ENCODE data around the gene HAUS5. TPM values are rescaled to one million over a fixed set of nuclear protein-coding genes. Genes with fewer than 3 reads are reported as not detected.
"Not testable (repeated sequence)": the region's sequence is repeated elsewhere in the genome, so short reads cannot be mapped to it uniquely, and the experiment has no call there.

The HAUS5 gene
- total RNA-seq, 1 donor from 2014 or later, result 34.1 TPM

DNA sequence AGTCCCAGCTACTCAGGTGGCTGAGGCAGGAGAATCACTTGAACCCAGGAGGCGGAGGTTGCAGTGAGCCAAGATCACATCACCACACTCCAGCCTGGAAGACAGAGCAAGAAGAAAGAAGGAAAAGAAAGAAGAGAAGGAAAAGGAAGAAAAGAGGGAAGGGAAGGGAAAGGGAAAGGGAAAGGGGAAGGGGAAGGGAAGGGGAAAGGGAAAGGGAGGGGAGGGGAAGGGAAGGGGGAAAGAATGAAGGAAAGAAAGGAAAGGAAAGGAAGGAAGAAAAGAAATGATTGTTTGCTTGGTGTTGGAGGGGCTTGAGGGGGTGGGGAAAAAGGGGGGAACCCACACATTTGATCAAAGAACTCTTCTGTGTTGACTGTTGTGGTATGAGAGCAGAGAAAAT, 16.6 kb upstream of the HAUS5 start:
- no peak overlapping the region for H3K4me3 Mint-ChIP-seq (ENCODE audit: low read depth)
- peaks cover 3% of the 10 kb centered on the region for H3K9me3 Mint-ChIP-seq (ENCODE audit: low read depth)
- peaks cover 25% of the 10 kb centered on the region for H3K27me3 Mint-ChIP-seq
- peaks cover 6% of the 10 kb centered on the region for H3K4me1 Mint-ChIP-seq (ENCODE audit: low read depth)
- TF ChIP-seq, protein P1, sequence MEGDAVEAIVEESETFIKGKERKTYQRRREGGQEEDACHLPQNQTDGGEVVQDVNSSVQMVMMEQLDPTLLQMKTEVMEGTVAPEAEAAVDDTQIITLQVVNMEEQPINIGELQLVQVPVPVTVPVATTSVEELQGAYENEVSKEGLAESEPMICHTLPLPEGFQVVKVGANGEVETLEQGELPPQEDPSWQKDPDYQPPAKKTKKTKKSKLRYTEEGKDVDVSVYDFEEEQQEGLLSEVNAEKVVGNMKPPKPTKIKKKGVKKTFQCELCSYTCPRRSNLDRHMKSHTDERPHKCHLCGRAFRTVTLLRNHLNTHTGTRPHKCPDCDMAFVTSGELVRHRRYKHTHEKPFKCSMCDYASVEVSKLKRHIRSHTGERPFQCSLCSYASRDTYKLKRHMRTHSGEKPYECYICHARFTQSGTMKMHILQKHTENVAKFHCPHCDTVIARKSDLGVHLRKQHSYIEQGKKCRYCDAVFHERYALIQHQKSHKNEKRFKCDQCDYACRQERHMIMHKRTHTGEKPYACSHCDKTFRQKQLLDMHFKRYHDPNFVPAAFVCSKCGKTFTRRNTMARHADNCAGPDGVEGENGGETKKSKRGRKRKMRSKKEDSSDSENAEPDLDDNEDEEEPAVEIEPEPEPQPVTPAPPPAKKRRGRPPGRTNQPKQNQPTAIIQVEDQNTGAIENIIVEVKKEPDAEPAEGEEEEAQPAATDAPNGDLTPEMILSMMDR (IDR thresholded peaks at IDR 0.05; ENCODE audit: unreplicated experiment), result no peak
- H3K27ac Mint-ChIP-seq, result no peak overlapping the region
- no peak for DNase-seq (ENCODE audit: low spot score, unreplicated experiment)
- H3K36me3 Mint-ChIP-seq (ENCODE audit: insufficient read depth), result no peaks in the 10 kb centered on the region

DNA sequence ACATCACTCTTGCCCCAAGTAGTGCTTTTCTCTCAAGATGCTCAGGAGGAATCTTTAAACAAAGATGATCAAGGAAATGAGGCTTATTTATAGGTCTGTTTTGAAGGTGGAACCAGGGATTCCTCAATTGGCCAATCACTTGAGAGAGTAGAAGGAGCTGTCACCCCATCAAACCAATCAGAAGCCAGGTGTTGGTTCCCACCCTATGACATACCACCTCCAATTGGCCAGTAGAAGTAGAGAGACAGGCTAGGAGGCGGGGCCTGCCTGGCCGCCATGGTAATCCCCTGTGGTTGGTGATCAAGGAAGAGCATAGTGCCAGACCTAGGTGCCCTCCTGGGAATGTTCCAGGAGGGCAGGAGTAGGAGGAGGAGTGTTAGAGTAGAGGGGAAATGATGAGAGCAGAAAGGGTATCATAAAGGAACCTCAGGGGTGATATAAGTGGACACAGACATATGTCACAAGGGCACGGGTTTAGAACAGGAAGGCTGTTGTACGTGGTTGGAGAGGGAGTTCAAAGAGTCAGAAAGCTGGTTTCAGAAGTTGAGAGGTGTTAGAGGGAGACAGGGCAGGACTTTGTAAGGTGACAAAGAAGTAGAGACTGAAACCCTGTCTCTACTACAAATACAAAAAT, 16.1 kb upstream of the HAUS5 start:
- Mint-ChIP-seq H3K27me3 (peaks cover 30% of the 10 kb centered on the region), H3K36me3 (ENCODE audit: insufficient read depth) (no peaks in the 10 kb centered on the region), H3K27ac (no peak overlapping the region), H3K9me3 (ENCODE audit: low read depth) (peaks cover 3% of the 10 kb centered on the region), H3K4me1 (ENCODE audit: low read depth) (peaks cover 6% of the 10 kb centered on the region), H3K4me3 (ENCODE audit: low read depth) (no peak overlapping the region)
- no peak for DNase-seq (ENCODE audit: low spot score, unreplicated experiment)
- TF ChIP-seq, protein P1 (IDR thresholded peaks at IDR 0.05; ENCODE audit: unreplicated experiment), result no peak

DNA sequence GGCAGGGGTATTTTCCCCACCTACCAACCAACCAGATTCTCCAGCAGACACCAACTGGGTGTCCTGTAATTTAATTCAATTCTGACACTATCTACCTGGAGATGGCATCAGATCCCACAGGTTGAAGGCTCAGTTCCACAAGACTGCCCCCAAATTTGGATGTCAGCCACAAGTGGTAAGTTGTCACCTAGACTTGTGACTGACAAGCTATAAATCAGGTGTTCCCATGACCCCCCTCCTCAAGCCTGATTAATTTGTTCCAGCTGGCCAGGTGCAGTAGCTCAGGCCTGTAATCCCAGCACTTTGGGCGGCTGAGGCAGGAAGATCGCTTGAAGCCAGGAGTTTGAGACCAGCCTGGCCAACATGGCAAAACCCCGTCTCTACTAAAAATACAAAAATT, 10.6 kb upstream of the HAUS5 start:
- H3K36me3 Mint-ChIP-seq (ENCODE audit: insufficient read depth), result no peaks in the 10 kb centered on the region
- peaks cover 25% of the 10 kb centered on the region for H3K27me3 Mint-ChIP-seq

DNA sequence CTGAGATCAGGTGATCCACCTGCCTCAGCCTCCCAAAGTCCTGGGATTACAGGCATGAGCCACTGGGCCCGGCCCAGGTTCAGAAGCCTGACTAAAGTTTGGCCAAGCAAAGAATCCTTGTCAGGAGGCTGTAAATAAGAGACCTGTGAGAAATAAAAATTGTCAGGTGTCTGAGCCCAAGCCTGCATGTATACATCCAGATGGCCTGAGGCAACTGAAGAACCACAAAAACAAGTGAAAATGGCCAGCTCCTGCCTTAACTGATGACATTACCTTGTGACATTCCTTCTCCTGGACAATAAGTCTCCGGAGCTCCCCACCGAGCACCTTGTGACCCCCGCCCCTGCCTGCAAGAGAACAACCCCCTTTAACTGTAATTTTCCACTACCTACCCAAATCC, 8.1 kb upstream of the HAUS5 start:
- DNase-seq (ENCODE audit: low spot score, unreplicated experiment); H3K9me3 Mint-ChIP-seq (ENCODE audit: low read depth); H3K4me1 Mint-ChIP-seq (ENCODE audit: low read depth); H3K36me3 Mint-ChIP-seq (ENCODE audit: insufficient read depth); H3K4me3 Mint-ChIP-seq (ENCODE audit: low read depth): not testable (repeated sequence)
- peak overlapping the region; percentile 93 for H3K27ac Mint-ChIP-seq
- peaks cover 27% of the 10 kb centered on the region for H3K27me3 Mint-ChIP-seq

More for the DNA sequence above, 10.6 kb upstream of the HAUS5 start:
- no peaks in the 10 kb centered on the region for H3K9me3 Mint-ChIP-seq (ENCODE audit: low read depth)
- TF ChIP-seq, protein P1 (IDR thresholded peaks at IDR 0.05; ENCODE audit: unreplicated experiment), result no peak
- DNase-seq (ENCODE audit: low spot score, unreplicated experiment), result no peak
- H3K4me3 Mint-ChIP-seq (ENCODE audit: low read depth), result no peak overlapping the region
- H3K4me1 Mint-ChIP-seq (ENCODE audit: low read depth), result peaks cover 9% of the 10 kb centered on the region
- H3K27ac Mint-ChIP-seq, result no peak overlapping the region

DNA sequence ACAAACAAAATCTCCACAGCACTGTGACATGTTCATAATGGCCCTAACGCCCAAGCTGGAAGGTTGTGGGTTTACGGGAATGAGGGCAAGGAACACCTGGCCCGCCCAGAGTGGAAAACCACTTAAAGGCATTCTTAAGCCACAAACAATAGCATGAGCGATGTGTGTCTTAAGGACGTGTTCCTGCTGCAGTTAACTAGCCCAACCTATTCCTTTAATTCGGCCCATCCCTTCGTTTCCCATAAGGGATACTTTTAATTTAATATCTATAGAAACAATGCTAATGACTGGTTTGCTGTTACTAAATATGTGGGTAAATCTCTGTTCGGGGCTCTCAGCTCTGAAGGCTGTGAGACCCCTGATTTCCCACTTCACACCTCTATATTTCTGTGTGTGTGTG, 5.4 kb upstream of the HAUS5 start:
- not testable (repeated sequence) for H3K9me3 Mint-ChIP-seq (ENCODE audit: low read depth); H3K4me3 Mint-ChIP-seq (ENCODE audit: low read depth); DNase-seq (ENCODE audit: low spot score, unreplicated experiment); H3K4me1 Mint-ChIP-seq (ENCODE audit: low read depth); H3K27ac Mint-ChIP-seq; H3K36me3 Mint-ChIP-seq (ENCODE audit: insufficient read depth)
- H3K27me3 Mint-ChIP-seq, result peaks cover 17% of the 10 kb centered on the region

DNA sequence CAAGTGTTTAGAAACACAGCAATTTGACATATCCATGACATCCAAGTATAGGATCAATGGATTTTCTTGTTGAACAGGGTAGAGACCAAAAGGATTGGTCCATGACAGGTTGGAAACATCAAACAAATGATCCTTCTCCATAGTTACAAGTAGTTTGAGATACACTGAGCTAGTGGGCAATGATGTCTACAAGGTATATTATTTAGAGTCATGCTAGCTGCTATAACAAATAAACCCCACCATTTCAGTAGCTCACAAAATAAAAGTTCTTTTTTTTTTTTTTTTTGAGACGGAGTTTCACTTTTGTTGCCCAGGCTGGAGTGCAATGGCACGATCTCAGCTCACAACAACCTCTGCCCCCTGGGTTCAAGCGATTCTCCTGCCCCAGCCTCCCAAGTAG, 4.9 kb upstream of the HAUS5 start:
- DNase-seq (ENCODE audit: low spot score, unreplicated experiment), result no peak
- H3K4me3 Mint-ChIP-seq (ENCODE audit: low read depth), result no peak overlapping the region
- no peak overlapping the region for H3K27ac Mint-ChIP-seq
- TF ChIP-seq, protein P1 (IDR thresholded peaks at IDR 0.05; ENCODE audit: unreplicated experiment), result no peak
- peaks cover 14% of the 10 kb centered on the region for H3K27me3 Mint-ChIP-seq
- peaks cover 8% of the 10 kb centered on the region for H3K9me3 Mint-ChIP-seq (ENCODE audit: low read depth)
- H3K36me3 Mint-ChIP-seq (ENCODE audit: insufficient read depth), result no peaks in the 10 kb centered on the region
- H3K4me1 Mint-ChIP-seq (ENCODE audit: low read depth), result peaks cover 5% of the 10 kb centered on the region

Measured in progenitor cell of endocrine pancreas (in vitro differentiated cells).